ENCODE data around the gene NPAS2.

Gene NPAS2

GRCh38 chr2:100859902-100860301 is 40.0 kb downstream of the NPAS2 start:
- no peak overlapping the region for H2AFZ ChIP-seq (ENCODE audit: low read length)
- no peaks in the 10 kb centered on the region for H3K36me3 ChIP-seq (ENCODE audit: insufficient read depth, low read length)
- H3K79me2 ChIP-seq (ENCODE audit: insufficient read depth, low read length), result no peaks in the 10 kb centered on the region
- no peak overlapping the region for H3K4me2 ChIP-seq (ENCODE audit: low read depth, low read length, poor library complexity, severe bottlenecking)
- H3K27me3 ChIP-seq (ENCODE audit: insufficient read depth, low read length, poor library complexity, severe bottlenecking), result no peaks in the 10 kb centered on the region
- no peaks in the 10 kb centered on the region for H4K20me1 ChIP-seq (ENCODE audit: insufficient read depth, low read length, poor library complexity, severe bottlenecking)
- no peaks in the 10 kb centered on the region for H3K4me1 ChIP-seq (ENCODE audit: insufficient read depth, low read length, poor library complexity, severe bottlenecking)
- no peak for TF ChIP-seq EZH2phosphoT487 (IDR thresholded peaks at IDR 0.05; ENCODE audit: borderline replicate concordance)
- no peak for TF ChIP-seq CTCF (conservative IDR thresholded peaks at IDR 0.05; ENCODE audit: low read length)
- H3K9me3 ChIP-seq (ENCODE audit: insufficient read depth, low read depth, low read length), result no peaks in the 10 kb centered on the region
- H3F3A ChIP-seq (ENCODE audit: low read depth), result no peaks in the 10 kb centered on the region
- H3K9ac ChIP-seq (ENCODE audit: low read depth, low read length, poor library complexity, severe bottlenecking), result no peak overlapping the region
- no peak overlapping the region for H3K4me3 ChIP-seq (ENCODE audit: low read length, poor library complexity, severe bottlenecking)
- no peaks in the 10 kb centered on the region for H3K9me2 ChIP-seq (replicated peaks; ENCODE audit: low read depth, low read length)

GRCh38 chr2:100861340-100861739 is 41.4 kb downstream of the NPAS2 start:
- Histone ChIP-seq H3K36me3 (ENCODE audit: insufficient read depth, low read length) (no peaks in the 10 kb centered on the region), H3K27me3 (ENCODE audit: insufficient read depth, low read length, poor library complexity, severe bottlenecking) (no peaks in the 10 kb centered on the region), H2AFZ (ENCODE audit: low read length) (no peak overlapping the region), H3K4me3 (ENCODE audit: low read length, poor library complexity, severe bottlenecking) (no peak overlapping the region), H4K20me1 (ENCODE audit: insufficient read depth, low read length, poor library complexity, severe bottlenecking) (no peaks in the 10 kb centered on the region), H3K9ac (ENCODE audit: low read depth, low read length, poor library complexity, severe bottlenecking) (no peak overlapping the region), H3K4me2 (ENCODE audit: low read depth, low read length, poor library complexity, severe bottlenecking) (no peak overlapping the region), H3K4me1 (ENCODE audit: insufficient read depth, low read length, poor library complexity, severe bottlenecking) (no peaks in the 10 kb centered on the region), H3F3A (ENCODE audit: low read depth) (no peaks in the 10 kb centered on the region), H3K9me3 (ENCODE audit: insufficient read depth, low read depth, low read length) (no peaks in the 10 kb centered on the region), H3K79me2 (ENCODE audit: insufficient read depth, low read length) (no peaks in the 10 kb centered on the region), H3K9me2 (replicated peaks; ENCODE audit: low read depth, low read length) (no peaks in the 10 kb centered on the region)
- no peak for TF ChIP-seq EZH2phosphoT487 (IDR thresholded peaks at IDR 0.05; ENCODE audit: borderline replicate concordance)
- no peak for TF ChIP-seq CTCF (conservative IDR thresholded peaks at IDR 0.05; ENCODE audit: low read length)

- H3K27me3 ChIP-seq (ENCODE audit: insufficient read depth, low read length, poor library complexity, severe bottlenecking), result no peaks in the 10 kb centered on the region
- H3K4me2 ChIP-seq (ENCODE audit: low read depth, low read length, poor library complexity, severe bottlenecking), result no peak overlapping the region
- no peak overlapping the region for H3K4me3 ChIP-seq (ENCODE audit: low read length, poor library complexity, severe bottlenecking)
- no peaks in the 10 kb centered on the region for H3F3A ChIP-seq (ENCODE audit: low read depth)
- H3K9ac ChIP-seq (ENCODE audit: low read depth, low read length, poor library complexity, severe bottlenecking), result no peak overlapping the region
- TF ChIP-seq EZH2phosphoT487 (IDR thresholded peaks at IDR 0.05; ENCODE audit: borderline replicate concordance), result no peak
- no peak for TF ChIP-seq CTCF (conservative IDR thresholded peaks at IDR 0.05; ENCODE audit: low read length)
- no peaks in the 10 kb centered on the region for H3K9me3 ChIP-seq (ENCODE audit: insufficient read depth, low read depth, low read length)
- no peaks in the 10 kb centered on the region for H3K9me2 ChIP-seq (replicated peaks; ENCODE audit: low read depth, low read length)
- H3K79me2 ChIP-seq (ENCODE audit: insufficient read depth, low read length), result no peaks in the 10 kb centered on the region
- no peaks in the 10 kb centered on the region for H3K4me1 ChIP-seq (ENCODE audit: insufficient read depth, low read length, poor library complexity, severe bottlenecking)
- no peaks in the 10 kb centered on the region for H4K20me1 ChIP-seq (ENCODE audit: insufficient read depth, low read length, poor library complexity, severe bottlenecking)
- no peaks in the 10 kb centered on the region for H3K36me3 ChIP-seq (ENCODE audit: insufficient read depth, low read length)
- H2AFZ ChIP-seq (ENCODE audit: low read length), result no peak overlapping the region
Observed at GRCh38 chr2:100862081-100862480, 42.1 kb downstream of the NPAS2 start.

Measured in Loucy (cell line).